Spleen (tissue), 11 donors: ENCODE data around the gene HEG1. TPM values are rescaled to one million over a fixed set of nuclear protein-coding genes. Genes with fewer than 3 reads are reported as not detected.

Experiments
- DNase-seq: peaks from one replicate; pipeline ENCODE4 v3.0.0-alpha.2; 2020
- H3K27ac ChIP-seq, 8 donors: fragments of 200-600 bp; sonication (generic) in 7 of 8; 1 replicate in 4 of 8; 2 replicates in 4 of 8; pipeline versions ENCODE4 v1.5.0 to v1.8.0; 2016 to 2021; ENCODE audit warnings: inconsistent platforms in 4 of 8, mild to moderate bottlenecking in 4 of 8, moderate library complexity in 1 of 8
- H3K27me3 ChIP-seq, 7 donors: fragments of 200-600 bp; sonication (generic) in 6 of 7; replicated peaks in 1 of 7; 1 replicate in 4 of 7; 2 replicates in 3 of 7; pipeline versions ENCODE4 v1.5.0 to v1.8.0; 2016 to 2021; ENCODE audit warnings: inconsistent platforms in 3 of 7, mild to moderate bottlenecking in 1 of 7
- H3K36me3 ChIP-seq, 6 donors: fragments of 200-600 bp; sonication (generic) in 5 of 6; 1 replicate in 4 of 6; 2 replicates in 2 of 6; pipeline versions ENCODE4 v1.5.0 to v1.8.0; 2016 to 2021; ENCODE audit warnings: inconsistent platforms in 2 of 6
- H3K4me1 ChIP-seq, 6 donors: fragments of 200-600 bp; sonication (generic) in 5 of 6; 1 replicate in 3 of 6; 2 replicates in 3 of 6; pipeline versions ENCODE4 v1.5.0 to v1.8.0; 2016 to 2021; ENCODE audit warnings: inconsistent platforms in 3 of 6
- H3K4me3 ChIP-seq, 8 donors: fragments of 200-600 bp; sonication (generic) in 7 of 8; 1 replicate in 4 of 8; 2 replicates in 4 of 8; pipeline versions ENCODE4 v1.5.0 to v1.8.0; 2016 to 2021; ENCODE audit warnings: inconsistent platforms in 4 of 8, mild to moderate bottlenecking in 4 of 8, moderate library complexity in 2 of 8
- H3K9me3 ChIP-seq, 8 donors: fragments of 200-600 bp; sonication (generic) in 7 of 8; 1 replicate in 4 of 8; 2 replicates in 4 of 8; pipeline versions ENCODE4 v1.5.0 to v1.8.0; 2016 to 2021; ENCODE audit warnings: inconsistent platforms in 4 of 8
- CTCF ChIP-seq, 11 experiments: fragments of 200-600 bp in 7 of 11; fragments of 450-650 bp in 4 of 11; sonication (generic) in 4 of 11; IDR thresholded peaks in 8 of 11; conservative IDR thresholded peaks in 3 of 11; 1 replicate in 7 of 11; 2 replicates in 4 of 11; pipeline versions ENCODE4 v1.4.0 to v1.8.0; 2016 to 2021; ENCODE audit warnings: antibody characterized with exemption in 11 of 11, inconsistent platforms in 4 of 11, mild to moderate bottlenecking in 1 of 11
- POLR2A ChIP-seq, 3 donors: fragments of 450-650 bp; IDR thresholded peaks; one replicate each; pipeline ENCODE4 v1.5.1; 2017; ENCODE audit warnings: antibody characterized with exemption in 3 of 3, mild to moderate bottlenecking in 1 of 3
- POLR2AphosphoS5 ChIP-seq, 3 donors: sonication (generic); formaldehyde crosslinking; IDR thresholded peaks; one replicate each; pipeline ENCODE4 v1.5.1; 2017; ENCODE audit warnings: antibody characterized with exemption in 3 of 3
- WGBS, 5 donors: extraction: QIAGEN DNeasy Blood & Tissue Kit in 3 of 5; methylation state at CpG; one replicate each; pipeline versions ENCODE4 v1.1.5 to v1.1.7; 2013 to 2018; 5-methylcytosine and 5-hydroxymethylcytosine counted together
- intact Hi-C: fragments of 100-400 bp; cut with DNase I; formaldehyde crosslinking; loops from one replicate; pipeline ENCODE4 v1.15.0; 2023; ENCODE audit warnings: low total_unique reads
- polyA plus RNA-seq, 3 donors: library from polyadenylated mRNA; stranded (reverse); fragments of 200-250 nt; gene quantifications; one replicate each; pipeline ENCODE4 v1.2.1, GENCODE V29; 2013
- total RNA-seq, 7 donors: library from RNA; depleted of rRNA in 3 of 7; stranded (reverse); fragments of >200 nt in 3 of 7; fragmentation: NEBNext Ultra II Directional in 4 of 7; extraction: Animal tissue kit (Norgen Biotek cat#: 25700) in 4 of 7; gene quantifications; one replicate each; pipeline versions ENCODE4 v1.1.0 to v1.2.1, GENCODE V29; 2016 to 2021
- donor health status: healthy with polysubstance abuse.
- donor health status: DM: no; HTN: no; CAD: no; lungs with moderate emphysema.
- donor health status: DM: no; HTN: no; CAD: no.
- donor health status: Bipolar disorder and iron deficiency.
- donor health status: healthy.
- donor health status: DM: no; HTN: no; CAD: no.
- donor health status: DM: yes; HTN: yes; CAD: no.

HEG1 gene
- total and polyA plus RNA-seq, 10 donors, result 3.1 to 87.9 (median 64.7) TPM

GRCh38 chr3:125079675-125080045, 23.9 kb upstream of the HEG1 start:
- 53 to 83% (median 65%) methylated on average over 1 of the region's 1 CpG for WGBS, 5 donors
- no peak overlapping the region for H3K27ac ChIP-seq
- H3K4me3 ChIP-seq, result no peak overlapping the region
- TF ChIP-seq POLR2A (IDR thresholded peaks at IDR 0.05), result no peak
- no peak for TF ChIP-seq CTCF (IDR thresholded peaks at IDR 0.05 in 8 of 11, conservative IDR thresholded peaks at IDR 0.05 in 3 of 11)
- no peak for TF ChIP-seq POLR2AphosphoS5 (IDR thresholded peaks at IDR 0.05)
- no peaks in the 10 kb centered on the region for H3K27me3 ChIP-seq
- no peaks in the 10 kb centered on the region for H3K9me3 ChIP-seq
- H3K4me1 ChIP-seq, result peaks cover 0 to 17% (median 2%) of the 10 kb centered on the region in 6 donors
- no peak for DNase-seq
- no peaks in the 10 kb centered on the region for H3K36me3 ChIP-seq
- intact Hi-C loops, result no loop called here

GRCh38 chr3:125078951-125079674, 23.3 kb upstream of the HEG1 start:
- no peak overlapping the region for H3K4me3 ChIP-seq
- TF ChIP-seq POLR2AphosphoS5 (IDR thresholded peaks at IDR 0.05) (no peak), CTCF (IDR thresholded peaks at IDR 0.05 in 8 of 11, conservative IDR thresholded peaks at IDR 0.05 in 3 of 11) (no peak), POLR2A (IDR thresholded peaks at IDR 0.05) (no peak)
- intact Hi-C loops, result no loop called here
- H3K27me3 ChIP-seq, result no peaks in the 10 kb centered on the region
- no peaks in the 10 kb centered on the region for H3K36me3 ChIP-seq
- WGBS, 5 donors, result 73 to 89% (median 80%) methylated on average over 6 of the region's 6 CpGs
- no peak for DNase-seq
- H3K9me3 ChIP-seq, result no peaks in the 10 kb centered on the region
- H3K27ac ChIP-seq, result no peak overlapping the region
- peaks cover 0 to 17% (median 2%) of the 10 kb centered on the region in 6 donors for H3K4me1 ChIP-seq

GRCh38 chr3:125077864-125078263, 22.1 kb upstream of the HEG1 start:
- 84 to 93% (median 88%) methylated on average over 3 of the region's 3 CpGs for WGBS, 5 donors
- intact Hi-C loops, result no loop called here

More at GRCh38 chr3:125077864-125078263, 22.1 kb upstream of the HEG1 start:
- peaks cover 0 to 17% (median 2%) of the 10 kb centered on the region in 6 donors for H3K4me1 ChIP-seq
- H3K4me3 ChIP-seq, result no peak overlapping the region
- H3K27ac ChIP-seq, result no peak overlapping the region
- no peak for DNase-seq
- TF ChIP-seq CTCF (IDR thresholded peaks at IDR 0.05 in 8 of 11, conservative IDR thresholded peaks at IDR 0.05 in 3 of 11) (no peak), POLR2AphosphoS5 (IDR thresholded peaks at IDR 0.05) (no peak), POLR2A (IDR thresholded peaks at IDR 0.05) (no peak)
- no peaks in the 10 kb centered on the region for H3K27me3 ChIP-seq
- H3K36me3 ChIP-seq, result no peaks in the 10 kb centered on the region
- H3K9me3 ChIP-seq, result no peaks in the 10 kb centered on the region
